K562 (cell line): ENCODE data around the gene BACE1-AS. TPM values are rescaled to one million over a fixed set of nuclear protein-coding genes. Genes with fewer than 3 reads are reported as not detected.
A peak's percentile ranks its signal among the peaks of the same experiment; 100 is the strongest.

Source experiments
- CTBP1 ChIP-seq: fragments of 450-650 bp; IDR thresholded peaks from 2 replicates; pipeline ENCODE4 v1.6.1; 2016; ENCODE audit warnings: borderline replicate concordance
- EHMT2 ChIP-seq: fragments of 450-650 bp; IDR thresholded peaks from 2 replicates; pipeline ENCODE4 v1.6.1; 2018; ENCODE audit warnings: antibody characterized with exemption
- ETV5 ChIP-seq: sonication (generic); formaldehyde crosslinking; IDR thresholded peaks from 2 replicates; pipeline ENCODE4 v1.4.0; 2020; ENCODE audit warnings: low read depth, mild to moderate bottlenecking, missing genetic modification reagents
- FUS ChIP-seq: fragments of 200-400 bp; formaldehyde crosslinking; optimal IDR thresholded peaks from 2 replicates; pipeline ENCODE3; 2017; ENCODE audit warnings: low read depth, low read length
- KAT7 ChIP-seq: sonication (generic); formaldehyde crosslinking; IDR thresholded peaks from 2 replicates; pipeline ENCODE4 v1.8.0; 2022; ENCODE audit warnings: missing genetic modification reagents, mild to moderate bottlenecking, borderline replicate concordance
- L3MBTL2 ChIP-seq: fragments of 450-650 bp; IDR thresholded peaks from 2 replicates; pipeline ENCODE4 v1.6.1; 2016; ENCODE audit warnings: mild to moderate bottlenecking, moderate library complexity
- SAFB2 ChIP-seq: fragments of 200-400 bp; formaldehyde crosslinking; IDR thresholded peaks from 2 replicates; pipeline ENCODE4 v1.6.1; 2018; ENCODE audit warnings: borderline replicate concordance, low read length, low read depth, moderate library complexity; ENCODE audit not compliant: severe bottlenecking
- SMARCB1 ChIP-seq: IDR thresholded peaks from 2 replicates; pipeline ENCODE4 v1.6.1; 2011; ENCODE audit warnings: improper control_type of control experiment, low read depth; ENCODE audit not compliant: insufficient read length
- SREBF2 ChIP-seq: sonication (generic); formaldehyde crosslinking; IDR thresholded peaks from 2 replicates; pipeline ENCODE4 v1.4.0; 2020; ENCODE audit warnings: mild to moderate bottlenecking, missing genetic modification reagents
- TAF1 ChIP-seq: IDR thresholded peaks from 2 replicates; pipeline ENCODE4 v1.6.1; 2011; ENCODE audit warnings: mild to moderate bottlenecking, low read length, moderate library complexity; ENCODE audit not compliant: insufficient read depth, control insufficient read depth, severe bottlenecking; ENCODE audit errors: extremely low read depth
- TARDBP ChIP-seq: fragments of 450-650 bp; IDR thresholded peaks from 2 replicates; pipeline ENCODE4 v1.6.1; 2016
- TEAD1 ChIP-seq, 2 experiments: fragments of 450-650 bp in 1 of 2; sonication (generic) in 1 of 2; formaldehyde crosslinking; IDR thresholded peaks; 2 replicates each; pipeline versions ENCODE4 v1.4.0 to v1.8.0; 2020 to 2022; ENCODE audit warnings: mild to moderate bottlenecking in 2 of 2, missing genetic modification reagents in 1 of 2
- U2AF2 ChIP-seq: fragments of 200-400 bp; formaldehyde crosslinking; optimal IDR thresholded peaks from 2 replicates; pipeline ENCODE3; 2017; ENCODE audit warnings: low read depth, mild to moderate bottlenecking, low read length
- ZFP36 ChIP-seq: fragments of 150-350 bp; IDR thresholded peaks from 2 replicates; pipeline ENCODE4 v1.6.1; 2018; ENCODE audit warnings: low read length, low read depth; ENCODE audit not compliant: partially characterized antibody
- ZNF253 ChIP-seq: fragments of 250-450 bp; sonication (Bioruptor Pico); conservative IDR thresholded peaks from 2 replicates; pipeline ENCODE4 v1.6.1; 2021; ENCODE audit warnings: mild to moderate bottlenecking
- polyA plus RNA-seq, 8 experiments: library from polyadenylated mRNA; depleted of rRNA in 4 of 8; stranded (reverse) in 5 of 8; unstranded in 3 of 8; fragments of >200 nt; fragmentation: Nextera tagmentation in 2 of 8; fragmentation: Illumina TruSeq in 1 of 8; extraction: Ambion mirVana in 2 of 8; extraction: Trizol in 1 of 8; gene quantifications; 2 replicates each; pipeline versions ENCODE4 v1.2.1 to v1.2.3, GENCODE V29; 2011 to 2014; ENCODE audit warnings: inconsistent platforms in 1 of 8, missing spikeins in 1 of 8
- total RNA-seq, 7 experiments: library from RNA; depleted of rRNA in 6 of 7; stranded (reverse); fragments of >200 nt in 6 of 7; fragmentation: Illumina TruSeq in 2 of 7; extraction: Trizol in 2 of 7; gene quantifications; 2 replicates each; pipeline versions ENCODE4 v1.2.1 to v1.2.3, GENCODE V29; 2011 to 2021; ENCODE audit warnings: low replicate concordance in 1 of 7
- TF ChIP-seq, protein P1 (sequence below), 2 experiments: fragments of 450-650 bp; conservative IDR thresholded peaks; 2 replicates each; pipeline ENCODE4 v1.6.1; 2017; ENCODE audit warnings: mild to moderate bottlenecking in 2 of 2, moderate library complexity in 2 of 2
- TF ChIP-seq, protein P2 (sequence below), 2 experiments: fragments of 450-650 bp; IDR thresholded peaks; 2 replicates each; pipeline ENCODE4 v1.6.1; 2016
- TF ChIP-seq, protein P3 (sequence below): fragments of 450-650 bp; formaldehyde crosslinking; IDR thresholded peaks from 2 replicates; pipeline ENCODE4 v1.4.0; 2020; ENCODE audit warnings: mild to moderate bottlenecking
- TF ChIP-seq, protein P4 (sequence below): fragments of 250-450 bp; sonication (Bioruptor Pico); IDR thresholded peaks from 2 replicates; pipeline ENCODE4 v1.8.0; 2021; ENCODE audit warnings: moderate library complexity, mild to moderate bottlenecking, inconsistent platforms
- TF ChIP-seq, protein P5 (sequence below): fragments of 250-450 bp; sonication (Bioruptor Pico); IDR thresholded peaks from 2 replicates; pipeline ENCODE4 v1.4.0; 2020; ENCODE audit warnings: borderline replicate concordance
- TF ChIP-seq, protein P6 (sequence below): fragments of 450-650 bp; IDR thresholded peaks from 2 replicates; pipeline ENCODE4 v1.6.1; 2016; ENCODE audit warnings: low read depth, mild to moderate bottlenecking, moderate library complexity

BACE1-AS gene
- total and polyA plus RNA-seq, 9 of the 15 experiments (the other 6 are each of a cell fraction or from before 2014, with no cell fraction given) = 2.2 to 8.2 (median 3.8) TPM

DNA sequence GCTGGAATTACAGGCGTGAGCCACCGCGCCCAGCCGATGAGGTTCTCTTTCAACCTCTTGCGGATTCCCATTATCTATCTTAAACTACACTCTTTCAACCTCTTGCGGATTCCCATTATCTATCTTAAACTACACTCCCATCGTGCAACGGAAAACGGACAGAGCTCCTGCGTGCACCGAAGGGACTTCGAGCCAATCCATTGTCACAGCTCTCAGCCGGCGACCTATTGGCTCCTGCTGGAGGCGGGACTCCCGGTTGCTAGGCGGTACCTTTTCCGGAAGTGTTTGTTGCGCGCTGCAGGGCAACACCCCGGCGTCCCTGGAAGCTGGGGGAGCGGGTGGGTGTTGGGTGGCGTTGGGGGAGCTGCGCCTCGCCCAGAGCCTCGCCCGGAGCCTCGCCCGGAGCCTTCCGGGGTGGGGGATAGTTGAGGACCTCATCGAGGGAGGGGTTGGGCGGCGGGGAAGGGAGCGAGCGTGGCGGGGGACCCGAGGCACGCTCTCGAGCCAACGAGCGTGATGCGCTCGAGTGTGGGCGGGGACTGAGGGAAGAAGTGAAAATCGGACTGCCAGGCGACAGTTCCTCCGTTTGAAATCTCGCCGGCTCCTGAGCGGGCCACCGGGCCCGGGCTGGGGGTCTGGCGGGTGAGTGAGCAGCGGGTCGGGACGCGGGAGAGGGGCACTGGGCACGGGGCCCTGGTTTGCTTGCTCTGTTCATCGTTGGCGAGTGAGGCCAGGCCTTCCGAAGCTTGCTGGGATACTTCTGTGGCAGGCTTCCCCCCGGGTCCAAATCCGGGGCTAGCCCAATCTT lies 36.6 kb downstream of the BACE1-AS start, which contains the start of gene CEP164 (continued):
- TF ChIP-seq L3MBTL2 = peak; percentile 73
- TF ChIP-seq, protein P1, sequence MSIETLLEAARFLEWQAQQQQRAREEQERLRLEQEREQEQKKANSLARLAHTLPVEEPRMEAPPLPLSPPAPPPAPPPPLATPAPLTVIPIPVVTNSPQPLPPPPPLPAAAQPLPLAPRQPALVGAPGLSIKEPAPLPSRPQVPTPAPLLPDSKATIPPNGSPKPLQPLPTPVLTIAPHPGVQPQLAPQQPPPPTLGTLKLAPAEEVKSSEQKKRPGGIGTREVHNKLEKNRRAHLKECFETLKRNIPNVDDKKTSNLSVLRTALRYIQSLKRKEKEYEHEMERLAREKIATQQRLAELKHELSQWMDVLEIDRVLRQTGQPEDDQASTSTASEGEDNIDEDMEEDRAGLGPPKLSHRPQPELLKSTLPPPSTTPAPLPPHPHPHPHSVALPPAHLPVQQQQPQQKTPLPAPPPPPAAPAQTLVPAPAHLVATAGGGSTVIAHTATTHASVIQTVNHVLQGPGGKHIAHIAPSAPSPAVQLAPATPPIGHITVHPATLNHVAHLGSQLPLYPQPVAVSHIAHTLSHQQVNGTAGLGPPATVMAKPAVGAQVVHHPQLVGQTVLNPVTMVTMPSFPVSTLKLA (conservative IDR thresholded peaks at IDR 0.05) = peak; percentile 88 to 91
- no peak for TF ChIP-seq ZFP36
- peak; percentile 67; the same call in 1 of the 2 replicates for TF ChIP-seq CTBP1
- no peak for TF ChIP-seq FUS
- TF ChIP-seq TARDBP = 0 out of 2 replicates have a peak, but pooled peaks have one; percentile 41
- no peak for TF ChIP-seq SREBF2
- TF ChIP-seq, protein P2, sequence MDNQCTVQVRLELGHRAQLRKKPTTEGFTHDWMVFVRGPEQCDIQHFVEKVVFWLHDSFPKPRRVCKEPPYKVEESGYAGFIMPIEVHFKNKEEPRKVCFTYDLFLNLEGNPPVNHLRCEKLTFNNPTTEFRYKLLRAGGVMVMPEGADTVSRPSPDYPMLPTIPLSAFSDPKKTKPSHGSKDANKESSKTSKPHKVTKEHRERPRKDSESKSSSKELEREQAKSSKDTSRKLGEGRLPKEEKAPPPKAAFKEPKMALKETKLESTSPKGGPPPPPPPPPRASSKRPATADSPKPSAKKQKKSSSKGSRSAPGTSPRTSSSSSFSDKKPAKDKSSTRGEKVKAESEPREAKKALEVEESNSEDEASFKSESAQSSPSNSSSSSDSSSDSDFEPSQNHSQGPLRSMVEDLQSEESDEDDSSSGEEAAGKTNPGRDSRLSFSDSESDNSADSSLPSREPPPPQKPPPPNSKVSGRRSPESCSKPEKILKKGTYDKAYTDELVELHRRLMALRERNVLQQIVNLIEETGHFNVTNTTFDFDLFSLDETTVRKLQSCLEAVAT (IDR thresholded peaks at IDR 0.05) = no peak
- TF ChIP-seq, protein P3, sequence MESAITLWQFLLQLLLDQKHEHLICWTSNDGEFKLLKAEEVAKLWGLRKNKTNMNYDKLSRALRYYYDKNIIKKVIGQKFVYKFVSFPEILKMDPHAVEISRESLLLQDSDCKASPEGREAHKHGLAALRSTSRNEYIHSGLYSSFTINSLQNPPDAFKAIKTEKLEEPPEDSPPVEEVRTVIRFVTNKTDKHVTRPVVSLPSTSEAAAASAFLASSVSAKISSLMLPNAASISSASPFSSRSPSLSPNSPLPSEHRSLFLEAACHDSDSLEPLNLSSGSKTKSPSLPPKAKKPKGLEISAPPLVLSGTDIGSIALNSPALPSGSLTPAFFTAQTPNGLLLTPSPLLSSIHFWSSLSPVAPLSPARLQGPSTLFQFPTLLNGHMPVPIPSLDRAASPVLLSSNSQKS (CRISPR knock-in tag) = no peak
- TF ChIP-seq ETV5 (CRISPR knock-in tag) = peak; percentile 79; the same call in 1 of the 2 replicates
- TF ChIP-seq, protein P4, sequence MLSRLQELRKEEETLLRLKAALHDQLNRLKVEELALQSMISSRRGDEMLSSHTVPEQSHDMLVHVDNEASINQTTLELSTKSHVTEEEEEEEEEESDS (CRISPR knock-in tag) = no peak
- no peak for TF ChIP-seq KAT7 (CRISPR knock-in tag)
- no peak for TF ChIP-seq SAFB2
- TF ChIP-seq SMARCB1 = no peak
- TF ChIP-seq TEAD1 (CRISPR knock-in tag; IDR thresholded peaks at IDR 0.05) = peak in 1 of 2 experiments; percentile 9; a peak in 1 of 4 replicates
- peak; percentile 47 for TF ChIP-seq TAF1
- TF ChIP-seq, protein P5, sequence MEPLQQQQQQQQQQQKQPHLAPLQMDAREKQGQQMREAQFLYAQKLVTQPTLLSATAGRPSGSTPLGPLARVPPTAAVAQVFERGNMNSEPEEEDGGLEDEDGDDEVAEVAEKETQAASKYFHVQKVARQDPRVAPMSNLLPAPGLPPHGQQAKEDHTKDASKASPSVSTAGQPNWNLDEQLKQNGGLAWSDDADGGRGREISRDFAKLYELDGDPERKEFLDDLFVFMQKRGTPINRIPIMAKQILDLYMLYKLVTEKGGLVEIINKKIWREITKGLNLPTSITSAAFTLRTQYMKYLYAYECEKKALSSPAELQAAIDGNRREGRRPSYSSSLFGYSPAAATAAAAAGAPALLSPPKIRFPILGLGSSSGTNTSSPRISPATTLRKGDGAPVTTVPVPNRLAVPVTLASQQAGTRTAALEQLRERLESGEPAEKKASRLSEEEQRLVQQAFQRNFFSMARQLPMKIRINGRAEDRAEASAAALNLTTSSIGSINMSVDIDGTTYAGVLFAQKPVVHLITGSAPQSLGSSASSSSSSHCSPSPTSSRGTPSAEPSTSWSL (CRISPR knock-in tag) = no peak
- TF ChIP-seq U2AF2 = no peak
- TF ChIP-seq EHMT2 = no peak
- no peak for TF ChIP-seq ZNF253 (CRISPR knock-in tag)
- TF ChIP-seq, protein P6, sequence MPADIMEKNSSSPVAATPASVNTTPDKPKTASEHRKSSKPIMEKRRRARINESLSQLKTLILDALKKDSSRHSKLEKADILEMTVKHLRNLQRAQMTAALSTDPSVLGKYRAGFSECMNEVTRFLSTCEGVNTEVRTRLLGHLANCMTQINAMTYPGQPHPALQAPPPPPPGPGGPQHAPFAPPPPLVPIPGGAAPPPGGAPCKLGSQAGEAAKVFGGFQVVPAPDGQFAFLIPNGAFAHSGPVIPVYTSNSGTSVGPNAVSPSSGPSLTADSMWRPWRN = no peak
